GM18870 (cell line): ENCODE data around the gene AP3D1.
"Not testable (repeated sequence)": the region's sequence is repeated elsewhere in the genome, so short reads cannot be mapped to it uniquely, and the experiment has no call there.

ENCODE experiments used
- ATAC-seq: cut with Tn5 transposase; IDR thresholded peaks from one replicate; pipeline ENCODE4 v1.9.1; 2021; ENCODE audit warnings: moderate library complexity; ENCODE audit not compliant: unreplicated experiment

Gene AP3D1

GRCh38 chr19:2157452-2157851 is 6.1 kb upstream of the AP3D1 start:
- ATAC-seq = no peak

- no peak for ATAC-seq
Measured at GRCh38 chr19:2154587-2155075, 3.3 kb upstream of the AP3D1 start.

- ATAC-seq = no peak
Measured at GRCh38 chr19:2150794-2151338, 500 bp downstream of the AP3D1 start.

- ATAC-seq = no peak
Measured at GRCh38 chr19:2149980-2150793, 1.2 kb downstream of the AP3D1 start.

GRCh38 chr19:2148482-2149135 is 2.8 kb downstream of the AP3D1 start:
- ATAC-seq = no peak

GRCh38 chr19:2145831-2146241 is 5.5 kb downstream of the AP3D1 start:
- no peak for ATAC-seq

GRCh38 chr19:2144190-2144589 is 7.2 kb downstream of the AP3D1 start:
- no peak for ATAC-seq

GRCh38 chr19:2142173-2142829 is 9.1 kb downstream of the AP3D1 start:
- no peak for ATAC-seq

- ATAC-seq = no peak
Measured at GRCh38 chr19:2140138-2140569, 11.2 kb downstream of the AP3D1 start.

GRCh38 chr19:2139385-2140137 is 11.8 kb downstream of the AP3D1 start:
- no peak for ATAC-seq

- ATAC-seq = no peak
Measured at GRCh38 chr19:2138061-2138728, 13.2 kb downstream of the AP3D1 start.

GRCh38 chr19:2136796-2137195 is 14.6 kb downstream of the AP3D1 start:
- ATAC-seq = no peak

- ATAC-seq = no peak
Measured at GRCh38 chr19:2135474-2136402, 15.6 kb downstream of the AP3D1 start.

- no peak for ATAC-seq
Measured at GRCh38 chr19:2132731-2133490, 18.5 kb downstream of the AP3D1 start.

- ATAC-seq = no peak
Measured at GRCh38 chr19:2132191-2132590, 19.2 kb downstream of the AP3D1 start.

GRCh38 chr19:2131012-2131975 is 20.1 kb downstream of the AP3D1 start:
- ATAC-seq = not testable (repeated sequence)
